Activated CD8-positive, alpha-beta memory T cell treated with anti-CD3 and anti-CD28 coated beads, Interleukin-2, amount 10 ng/mL, durations not matched to agents 7 days and 5 days (primary cell): ENCODE results near the gene B4GALT7. TPM values are rescaled to one million over a fixed set of nuclear protein-coding genes. Genes with fewer than 3 reads are reported as not detected.
"Not testable (repeated sequence)": the region's sequence is repeated elsewhere in the genome, so short reads cannot be mapped to it uniquely, and the experiment has no call there.

Source experiments
- ATAC-seq: fragments of 150-1000 bp; cut with Tn5 transposase; one replicate; pipeline ENCODE4 v1.10.0; 2021; ENCODE audit warnings: moderate library complexity
- CTCF ChIA-PET: fragments of 350-600 bp; sonication (Branson Sonifier 250); formaldehyde crosslinking; loops from one replicate; lab custom pipeline; 2021; ENCODE audit warnings: antibody characterized with exemption; lab: Charles Lee
- DNase-seq: peaks from one replicate; pipeline ENCODE4 v3.0.0-alpha.2; 2020
- H3K27ac Mint-ChIP-seq: one replicate; pipeline ENCODE4 v1.8.0; 2021; ENCODE audit warnings: mild to moderate bottlenecking, mixed read lengths
- H3K27me3 Mint-ChIP-seq: one replicate; pipeline ENCODE4 v1.8.0; 2021; ENCODE audit warnings: mixed read lengths
- H3K36me3 Mint-ChIP-seq: one replicate; pipeline ENCODE4 v1.8.0; 2021; ENCODE audit warnings: mild to moderate bottlenecking, mixed read lengths
- H3K4me1 Mint-ChIP-seq: one replicate; pipeline ENCODE4 v1.8.0; 2021; ENCODE audit warnings: mixed read lengths
- H3K4me3 Mint-ChIP-seq: one replicate; pipeline ENCODE4 v1.8.0; 2021; ENCODE audit warnings: mild to moderate bottlenecking, moderate library complexity, mixed read lengths
- H3K9me3 Mint-ChIP-seq: one replicate; pipeline ENCODE4 v1.8.0; 2022; ENCODE audit warnings: low read depth, mixed read lengths
- total RNA-seq, 2 experiments: library from RNA; stranded (reverse); gene quantifications; one replicate each; pipeline ENCODE4 v1.2.3, GENCODE V29; 2021

The B4GALT7 gene
- total RNA-seq = 10 to 100 TPM; 16.8 to 17.2 TPM

GRCh38 chr5:177599731-177600507, at the start of gene B4GALT7:
Gene B4GALT7, plus strand, starts transcription at chr5:177600132. Its CDS starts 79 bp downstream, at chr5:177600211.
- H3K9me3 Mint-ChIP-seq = no peaks in the 10 kb centered on the region
- H3K36me3 Mint-ChIP-seq = peaks cover 19% of the 10 kb centered on the region
- CTCF ChIA-PET = interaction anchor here (0.7 to 1.0 kb wide), 3 partner anchors 8 to 476 kb away, joined by 3 to 4 read pairs (median 3); partner anchors contain the start of genes PDLIM7 and TMED9
- H3K4me3 Mint-ChIP-seq = peak within 1 kb of the TSS; percentile 88
- peaks cover 33% of the 10 kb centered on the region for H3K4me1 Mint-ChIP-seq
- no peaks in the 10 kb centered on the region for H3K27me3 Mint-ChIP-seq
- DNase-seq (peak; percentile 89), ATAC-seq (peak; percentile 94)
- H3K27ac Mint-ChIP-seq = peak within 1 kb of the TSS; percentile 83

GRCh38 chr5:177552839-177553455, 47.0 kb upstream of the B4GALT7 start:
- CTCF ChIA-PET = interaction anchor here (0.9 kb wide), 1 partner anchor 24 kb away, joined by 3 read pairs; no protein-coding TSS in a partner anchor
- DNase-seq (no peak), ATAC-seq (no peak)
- Mint-ChIP-seq H3K9me3 (no peaks in the 10 kb centered on the region), H3K36me3 (peaks cover 8% of the 10 kb centered on the region), H3K27me3 (no peaks in the 10 kb centered on the region), H3K27ac (peak overlapping the region; percentile 41), H3K4me3 (peak overlapping the region; percentile 79), H3K4me1 (peaks cover 41% of the 10 kb centered on the region)

GRCh38 chr5:177553671-177554429, 46.1 kb upstream of the B4GALT7 start:
- Mint-ChIP-seq H3K27ac (peak overlapping the region; percentile 24), H3K4me3 (peak overlapping the region; percentile 79), H3K36me3 (peaks cover 8% of the 10 kb centered on the region), H3K27me3 (no peaks in the 10 kb centered on the region), H3K4me1 (peaks cover 41% of the 10 kb centered on the region), H3K9me3 (no peaks in the 10 kb centered on the region)
- CTCF ChIA-PET = interaction anchor here (1.0 kb wide), 1 partner anchor 52 kb away, joined by 5 read pairs; no protein-coding TSS in a partner anchor
- peak; percentile 61 for DNase-seq
- ATAC-seq = peak; percentile 59

- Mint-ChIP-seq H3K27me3 (no peaks in the 10 kb centered on the region), H3K4me3 (peak within 1 kb of the TSS; percentile 79), H3K4me1 (peaks cover 41% of the 10 kb centered on the region), H3K36me3 (peaks cover 8% of the 10 kb centered on the region), H3K27ac (peak within 1 kb of the TSS; percentile 77), H3K9me3 (no peaks in the 10 kb centered on the region)
- DNase-seq (peak; percentile 97), ATAC-seq (peak; percentile 98)
- CTCF ChIA-PET = interaction anchor here (1.0 kb wide), 1 partner anchor 53 kb away, joined by 5 read pairs; no protein-coding TSS in a partner anchor
These were observed 45.3 kb upstream of the B4GALT7 start, which contains the start of gene FAM193B for GRCh38 chr5:177554474-177555111. Gene FAM193B, minus strand, starts transcription at chr5:177554563. Its CDS starts 105 bp downstream, at chr5:177554458.

- CTCF ChIA-PET = no interaction called here
- no peaks in the 10 kb centered on the region for H3K27me3 Mint-ChIP-seq
- peaks cover 6% of the 10 kb centered on the region for H3K36me3 Mint-ChIP-seq
- no peak for ATAC-seq
- DNase-seq = no peak
- peak overlapping the region; percentile 79 for H3K4me3 Mint-ChIP-seq
- H3K9me3 Mint-ChIP-seq = no peaks in the 10 kb centered on the region
- peaks cover 41% of the 10 kb centered on the region for H3K4me1 Mint-ChIP-seq
- H3K27ac Mint-ChIP-seq = no peak overlapping the region
These were observed 44.7 kb upstream of the B4GALT7 start for GRCh38 chr5:177555228-177555627.

GRCh38 chr5:177555665-177556064, 44.3 kb upstream of the B4GALT7 start:
- CTCF ChIA-PET = interaction anchor here (0.7 kb wide), 1 partner anchor 567 kb away, joined by 3 read pairs; no protein-coding TSS in a partner anchor
- H3K27ac Mint-ChIP-seq = no peak overlapping the region

GRCh38 chr5:177557041-177557647, 42.8 kb upstream of the B4GALT7 start:
- Mint-ChIP-seq H3K4me1 (peaks cover 38% of the 10 kb centered on the region), H3K36me3 (peaks cover 2% of the 10 kb centered on the region), H3K4me3 (no peak overlapping the region), H3K27me3 (no peaks in the 10 kb centered on the region), H3K9me3 (no peaks in the 10 kb centered on the region), H3K27ac (no peak overlapping the region)
- DNase-seq (peak; percentile 62), ATAC-seq (no peak)
- CTCF ChIA-PET = interaction anchor here (1.1 to 1.3 kb wide), 2 partner anchors 8 to 35 kb away, joined by 3 read pairs; partner anchors contain the start of gene TMED9

More at GRCh38 chr5:177555665-177556064, 44.3 kb upstream of the B4GALT7 start:
- Mint-ChIP-seq H3K36me3 (peaks cover 5% of the 10 kb centered on the region), H3K4me3 (no peak overlapping the region), H3K27me3 (no peaks in the 10 kb centered on the region), H3K9me3 (no peaks in the 10 kb centered on the region), H3K4me1 (peaks cover 41% of the 10 kb centered on the region)
- no peak for DNase-seq
- no peak for ATAC-seq

GRCh38 chr5:177557796-177558195, 42.1 kb upstream of the B4GALT7 start:
- peaks cover 34% of the 10 kb centered on the region for H3K4me1 Mint-ChIP-seq
- no peaks in the 10 kb centered on the region for H3K9me3 Mint-ChIP-seq
- DNase-seq = no peak
- no peak overlapping the region for H3K4me3 Mint-ChIP-seq
- ATAC-seq = no peak
- no peaks in the 10 kb centered on the region for H3K36me3 Mint-ChIP-seq
- CTCF ChIA-PET = interaction anchor here (1.3 kb wide), 1 partner anchor 34 kb away, joined by 3 read pairs; the partner anchor contains the start of gene TMED9
- H3K27ac Mint-ChIP-seq = no peak overlapping the region
- no peaks in the 10 kb centered on the region for H3K27me3 Mint-ChIP-seq

GRCh38 chr5:177559446-177559941, 40.4 kb upstream of the B4GALT7 start:
- not testable (repeated sequence) for DNase-seq, H3K36me3 Mint-ChIP-seq, ATAC-seq, H3K9me3 Mint-ChIP-seq, H3K27ac Mint-ChIP-seq, H3K4me3 Mint-ChIP-seq, H3K27me3 Mint-ChIP-seq
- CTCF ChIA-PET = interaction anchor here (1.0 kb wide), 1 partner anchor 104 kb away, joined by 3 read pairs; no protein-coding TSS in a partner anchor
- peaks cover 24% of the 10 kb centered on the region for H3K4me1 Mint-ChIP-seq

- Mint-ChIP-seq H3K27me3 (peaks cover 6% of the 10 kb centered on the region), H3K27ac (no peak overlapping the region), H3K36me3 (no peaks in the 10 kb centered on the region), H3K4me1 (peaks cover 11% of the 10 kb centered on the region), H3K4me3 (no peak overlapping the region), H3K9me3 (no peaks in the 10 kb centered on the region)
- no peak for ATAC-seq
- no peak for DNase-seq
- CTCF ChIA-PET = no interaction called here
These were observed 34.9 kb upstream of the B4GALT7 start for GRCh38 chr5:177565046-177565445.

GRCh38 chr5:177568326-177568725, 31.6 kb upstream of the B4GALT7 start:
- Mint-ChIP-seq H3K27me3 (peaks cover 6% of the 10 kb centered on the region), H3K4me1 (peaks cover 12% of the 10 kb centered on the region), H3K4me3 (no peak overlapping the region), H3K9me3 (no peaks in the 10 kb centered on the region), H3K36me3 (no peaks in the 10 kb centered on the region), H3K27ac (no peak overlapping the region)
- no peak for ATAC-seq
- CTCF ChIA-PET = interaction anchor here (1.8 kb wide), 1 partner anchor 10 kb away, joined by 6 read pairs; no protein-coding TSS in a partner anchor
- DNase-seq = no peak

GRCh38 chr5:177569894-177570293, 30.0 kb upstream of the B4GALT7 start:
- no peaks in the 10 kb centered on the region for H3K36me3 Mint-ChIP-seq
- ATAC-seq (no peak), DNase-seq (no peak)
- CTCF ChIA-PET = interaction anchor here (1.1 to 1.8 kb wide), 2 partner anchors 9 kb away, joined by 3 to 6 read pairs; no protein-coding TSS in a partner anchor
- no peak overlapping the region for H3K27ac Mint-ChIP-seq
- peaks cover 8% of the 10 kb centered on the region for H3K27me3 Mint-ChIP-seq
- no peaks in the 10 kb centered on the region for H3K9me3 Mint-ChIP-seq
- H3K4me1 Mint-ChIP-seq = peaks cover 12% of the 10 kb centered on the region
- no peak overlapping the region for H3K4me3 Mint-ChIP-seq
